Liver (tissue), 9 donors: ENCODE data around the gene OTUD3. TPM values are rescaled to one million over a fixed set of nuclear protein-coding genes. Genes with fewer than 3 reads are reported as not detected.

Source experiments
- DNase-seq: peaks from one replicate; pipeline ENCODE4 v3.0.0-alpha.2; 2017; ENCODE audit warnings: low spot score
- H3K27ac ChIP-seq, 2 donors: one replicate each; pipeline ENCODE4 v1.7.0; 2013; ENCODE audit warnings: inconsistent platforms in 2 of 2, low read length in 2 of 2, control low read depth in 1 of 2, low read depth in 1 of 2, mild to moderate bottlenecking in 1 of 2
- H3K27me3 ChIP-seq, 4 donors: one replicate each; pipeline versions ENCODE4 v1.6.1 to v1.7.0; 2013; ENCODE audit warnings: low read length in 3 of 4, inconsistent platforms in 1 of 4, mild to moderate bottlenecking in 1 of 4, moderate library complexity in 1 of 4; ENCODE audit not compliant: control insufficient read depth in 4 of 4, insufficient read depth in 4 of 4
- H3K36me3 ChIP-seq, 4 donors: one replicate each; pipeline versions ENCODE4 v1.6.1 to v1.7.0; 2013; ENCODE audit warnings: low read length in 3 of 4, mild to moderate bottlenecking in 3 of 4, low read depth in 1 of 4, moderate library complexity in 1 of 4; ENCODE audit not compliant: control insufficient read depth in 4 of 4, insufficient read depth in 3 of 4
- H3K4me1 ChIP-seq, 4 donors: one replicate each; pipeline versions ENCODE4 v1.6.1 to v1.7.0; 2013; ENCODE audit warnings: low read length in 3 of 4, mild to moderate bottlenecking in 3 of 4, moderate library complexity in 1 of 4; ENCODE audit not compliant: control insufficient read depth in 4 of 4, insufficient read depth in 4 of 4
- H3K4me3 ChIP-seq, 3 donors: one replicate each; pipeline versions ENCODE4 v1.6.1 to v1.7.0; 2013; ENCODE audit warnings: low read length in 3 of 3, control low read depth in 1 of 3, low read depth in 1 of 3, mild to moderate bottlenecking in 1 of 3
- H3K9ac ChIP-seq, 2 donors: one replicate each; pipeline ENCODE4 v1.7.0; 2013; ENCODE audit warnings: low read length in 2 of 2, mild to moderate bottlenecking in 2 of 2, moderate library complexity in 2 of 2, control low read depth in 1 of 2, low read depth in 1 of 2
- H3K9me3 ChIP-seq, 4 donors: one replicate each; pipeline versions ENCODE4 v1.6.1 to v1.7.0; 2013; ENCODE audit warnings: low read length in 3 of 4; ENCODE audit not compliant: control insufficient read depth in 4 of 4
- ATF3 ChIP-seq: IDR thresholded peaks from 2 replicates; pipeline ENCODE4 v1.6.1; 2016; ENCODE audit warnings: antibody characterized with exemption
- EGR1 ChIP-seq, 2 donors: IDR thresholded peaks; 2 replicates each; pipeline ENCODE4 v1.6.1; 2016 to 2018; ENCODE audit warnings: antibody characterized with exemption in 2 of 2, low read depth in 2 of 2
- FOXA1 ChIP-seq: IDR thresholded peaks from 2 replicates; pipeline ENCODE4 v1.6.1; 2016; ENCODE audit warnings: antibody characterized with exemption
- FOXA2 ChIP-seq: IDR thresholded peaks from 2 replicates; pipeline ENCODE4 v1.6.1; 2016; ENCODE audit warnings: antibody characterized with exemption
- GABPA ChIP-seq, 2 donors: IDR thresholded peaks in 1 of 2; conservative IDR thresholded peaks in 1 of 2; 2 replicates each; pipeline ENCODE4 v1.6.1; 2016; ENCODE audit warnings: antibody characterized with exemption in 2 of 2, mild to moderate bottlenecking in 1 of 2, moderate library complexity in 1 of 2
- HNF4A ChIP-seq, 2 donors: conservative IDR thresholded peaks; 2 replicates each; pipeline ENCODE4 v1.6.1; 2016; ENCODE audit warnings: antibody characterized with exemption in 2 of 2, mild to moderate bottlenecking in 2 of 2
- HNF4G ChIP-seq: IDR thresholded peaks from 2 replicates; pipeline ENCODE4 v1.6.1; 2016; ENCODE audit warnings: antibody characterized with exemption
- JUND ChIP-seq, 2 donors: IDR thresholded peaks; 2 replicates each; pipeline ENCODE4 v1.6.1; 2016; ENCODE audit warnings: antibody characterized with exemption in 2 of 2
- NR2F2 ChIP-seq: IDR thresholded peaks from 2 replicates; pipeline ENCODE4 v1.6.1; 2016; ENCODE audit warnings: antibody characterized with exemption
- RAD21 ChIP-seq, 2 donors: IDR thresholded peaks; 2 replicates each; pipeline ENCODE4 v1.6.1; 2016; ENCODE audit warnings: antibody characterized with exemption in 2 of 2, mild to moderate bottlenecking in 2 of 2
- RXRA ChIP-seq, 2 donors: IDR thresholded peaks; 2 replicates each; pipeline ENCODE4 v1.6.1; 2017 to 2018; ENCODE audit warnings: antibody characterized with exemption in 2 of 2, mild to moderate bottlenecking in 1 of 2
- SP1 ChIP-seq: IDR thresholded peaks from 2 replicates; pipeline ENCODE4 v1.6.1; 2018; ENCODE audit warnings: antibody characterized with exemption, mild to moderate bottlenecking
- TAF1 ChIP-seq: conservative IDR thresholded peaks from 2 replicates; pipeline ENCODE4 v1.6.1; 2016; ENCODE audit warnings: antibody characterized with exemption, mild to moderate bottlenecking
- YY1 ChIP-seq: IDR thresholded peaks from 2 replicates; pipeline ENCODE4 v1.6.1; 2016; ENCODE audit warnings: antibody characterized with exemption, mild to moderate bottlenecking
- ZBTB33 ChIP-seq: IDR thresholded peaks from 2 replicates; pipeline ENCODE4 v1.6.1; 2016; ENCODE audit warnings: antibody characterized with exemption
- WGBS: extraction: QIAGEN DNeasy Blood & Tissue Kit; methylation state at CpG from one replicate; pipeline ENCODE4 v1.1.7; 2013; 5-methylcytosine and 5-hydroxymethylcytosine counted together
- polyA plus RNA-seq, 2 donors: library from polyadenylated mRNA; stranded (reverse) in 1 of 2; unstranded in 1 of 2; fragments of 200-250 nt in 1 of 2; fragments of >200 nt in 1 of 2; fragmentation: Nextera tagmentation in 1 of 2; extraction: Ambion mirVana in 1 of 2; gene quantifications; one replicate each; pipeline versions ENCODE4 v1.2.1 to v1.2.3, GENCODE V29; 2013 to 2015
- total RNA-seq, 2 donors: library from RNA; depleted of rRNA; stranded (reverse); fragments of >200 nt; gene quantifications; one replicate each; pipeline ENCODE4 v1.2.3, GENCODE V29; 2014
- TF ChIP-seq, protein P1 (sequence below): IDR thresholded peaks from 2 replicates; pipeline ENCODE4 v1.6.1; 2016; ENCODE audit warnings: antibody characterized with exemption
- TF ChIP-seq, protein P2 (sequence below): fragments of 150-350 bp; IDR thresholded peaks from 2 replicates; pipeline ENCODE4 v1.5.1; 2017; ENCODE audit warnings: improper control_type of control experiment, low read depth, low read length; ENCODE audit not compliant: missing input control
- TF ChIP-seq, protein P3 (sequence below): IDR thresholded peaks from 2 replicates; pipeline ENCODE4 v1.6.1; 2016; ENCODE audit warnings: antibody characterized with exemption, mild to moderate bottlenecking
- donor health status: healthy.
- donor health status: healthy.
- donor health status: healthy.
- donor health status: healthy.
- donor health status: healthy.

The OTUD3 gene
- total and polyA plus RNA-seq, 4 donors = 0.36 to 4.0 (median 2.1) TPM

- Histone ChIP-seq H3K4me1 (no peaks in the 10 kb centered on the region), H3K4me3 (no peak overlapping the region), H3K27me3 (no peaks in the 10 kb centered on the region), H3K27ac (no peak overlapping the region), H3K9me3 (peaks cover 0 to 4% (median 0%) of the 10 kb centered on the region in 4 donors), H3K9ac (no peak overlapping the region), H3K36me3 (no peaks in the 10 kb centered on the region)
- no peak for TF ChIP-seq TAF1
- TF ChIP-seq, protein P1, sequence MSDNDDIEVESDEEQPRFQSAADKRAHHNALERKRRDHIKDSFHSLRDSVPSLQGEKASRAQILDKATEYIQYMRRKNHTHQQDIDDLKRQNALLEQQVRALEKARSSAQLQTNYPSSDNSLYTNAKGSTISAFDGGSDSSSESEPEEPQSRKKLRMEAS = no peak
- TF ChIP-seq ZBTB33 = no peak
- TF ChIP-seq GABPA (IDR thresholded peaks at IDR 0.05 in 1 of 2, conservative IDR thresholded peaks at IDR 0.05 in 1 of 2) = no peak
- no peak for TF ChIP-seq RAD21 (IDR thresholded peaks at IDR 0.05)
- TF ChIP-seq, protein P2, sequence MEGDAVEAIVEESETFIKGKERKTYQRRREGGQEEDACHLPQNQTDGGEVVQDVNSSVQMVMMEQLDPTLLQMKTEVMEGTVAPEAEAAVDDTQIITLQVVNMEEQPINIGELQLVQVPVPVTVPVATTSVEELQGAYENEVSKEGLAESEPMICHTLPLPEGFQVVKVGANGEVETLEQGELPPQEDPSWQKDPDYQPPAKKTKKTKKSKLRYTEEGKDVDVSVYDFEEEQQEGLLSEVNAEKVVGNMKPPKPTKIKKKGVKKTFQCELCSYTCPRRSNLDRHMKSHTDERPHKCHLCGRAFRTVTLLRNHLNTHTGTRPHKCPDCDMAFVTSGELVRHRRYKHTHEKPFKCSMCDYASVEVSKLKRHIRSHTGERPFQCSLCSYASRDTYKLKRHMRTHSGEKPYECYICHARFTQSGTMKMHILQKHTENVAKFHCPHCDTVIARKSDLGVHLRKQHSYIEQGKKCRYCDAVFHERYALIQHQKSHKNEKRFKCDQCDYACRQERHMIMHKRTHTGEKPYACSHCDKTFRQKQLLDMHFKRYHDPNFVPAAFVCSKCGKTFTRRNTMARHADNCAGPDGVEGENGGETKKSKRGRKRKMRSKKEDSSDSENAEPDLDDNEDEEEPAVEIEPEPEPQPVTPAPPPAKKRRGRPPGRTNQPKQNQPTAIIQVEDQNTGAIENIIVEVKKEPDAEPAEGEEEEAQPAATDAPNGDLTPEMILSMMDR = no peak
- TF ChIP-seq EGR1 (IDR thresholded peaks at IDR 0.05; ENCODE audit: low read depth in 2 of 2) = no peak
- no peak for TF ChIP-seq RXRA (IDR thresholded peaks at IDR 0.05)
- no peak for TF ChIP-seq YY1
- TF ChIP-seq FOXA2 = no peak
- no peak for TF ChIP-seq HNF4G
- TF ChIP-seq FOXA1 = no peak
- no peak for TF ChIP-seq ATF3
- no peak for TF ChIP-seq HNF4A (conservative IDR thresholded peaks at IDR 0.05)
- no peak for TF ChIP-seq JUND (IDR thresholded peaks at IDR 0.05)
- no peak for TF ChIP-seq NR2F2
- no peak for TF ChIP-seq SP1
- 93% methylated on average over 2 of the region's 2 CpGs for WGBS
- no peak for DNase-seq
Measured at GRCh38 chr1:19942657-19943056, 60.5 kb downstream of the OTUD3 start.

GRCh38 chr1:19945914-19946313, 63.7 kb downstream of the OTUD3 start:
- H3K9ac ChIP-seq = no peak overlapping the region
- WGBS = 29% methylated on average over 2 of the region's 2 CpGs
- peaks cover 0 to 2% (median 0%) of the 10 kb centered on the region in 4 donors for H3K9me3 ChIP-seq
- TF ChIP-seq FOXA1 (no peak), NR2F2 (no peak), ZBTB33 (no peak), FOXA2 (no peak), HNF4G (no peak), GABPA (IDR thresholded peaks at IDR 0.05 in 1 of 2, conservative IDR thresholded peaks at IDR 0.05 in 1 of 2) (no peak), YY1 (no peak), JUND (IDR thresholded peaks at IDR 0.05) (no peak), RAD21 (IDR thresholded peaks at IDR 0.05) (no peak), TAF1 (no peak), SP1 (no peak), EGR1 (IDR thresholded peaks at IDR 0.05; ENCODE audit: low read depth in 2 of 2) (no peak), RXRA (IDR thresholded peaks at IDR 0.05) (no peak), HNF4A (conservative IDR thresholded peaks at IDR 0.05) (no peak)
- TF ChIP-seq, protein P1 = no peak
- TF ChIP-seq, protein P3, sequence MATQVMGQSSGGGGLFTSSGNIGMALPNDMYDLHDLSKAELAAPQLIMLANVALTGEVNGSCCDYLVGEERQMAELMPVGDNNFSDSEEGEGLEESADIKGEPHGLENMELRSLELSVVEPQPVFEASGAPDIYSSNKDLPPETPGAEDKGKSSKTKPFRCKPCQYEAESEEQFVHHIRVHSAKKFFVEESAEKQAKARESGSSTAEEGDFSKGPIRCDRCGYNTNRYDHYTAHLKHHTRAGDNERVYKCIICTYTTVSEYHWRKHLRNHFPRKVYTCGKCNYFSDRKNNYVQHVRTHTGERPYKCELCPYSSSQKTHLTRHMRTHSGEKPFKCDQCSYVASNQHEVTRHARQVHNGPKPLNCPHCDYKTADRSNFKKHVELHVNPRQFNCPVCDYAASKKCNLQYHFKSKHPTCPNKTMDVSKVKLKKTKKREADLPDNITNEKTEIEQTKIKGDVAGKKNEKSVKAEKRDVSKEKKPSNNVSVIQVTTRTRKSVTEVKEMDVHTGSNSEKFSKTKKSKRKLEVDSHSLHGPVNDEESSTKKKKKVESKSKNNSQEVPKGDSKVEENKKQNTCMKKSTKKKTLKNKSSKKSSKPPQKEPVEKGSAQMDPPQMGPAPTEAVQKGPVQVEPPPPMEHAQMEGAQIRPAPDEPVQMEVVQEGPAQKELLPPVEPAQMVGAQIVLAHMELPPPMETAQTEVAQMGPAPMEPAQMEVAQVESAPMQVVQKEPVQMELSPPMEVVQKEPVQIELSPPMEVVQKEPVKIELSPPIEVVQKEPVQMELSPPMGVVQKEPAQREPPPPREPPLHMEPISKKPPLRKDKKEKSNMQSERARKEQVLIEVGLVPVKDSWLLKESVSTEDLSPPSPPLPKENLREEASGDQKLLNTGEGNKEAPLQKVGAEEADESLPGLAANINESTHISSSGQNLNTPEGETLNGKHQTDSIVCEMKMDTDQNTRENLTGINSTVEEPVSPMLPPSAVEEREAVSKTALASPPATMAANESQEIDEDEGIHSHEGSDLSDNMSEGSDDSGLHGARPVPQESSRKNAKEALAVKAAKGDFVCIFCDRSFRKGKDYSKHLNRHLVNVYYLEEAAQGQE = no peak
- TF ChIP-seq, protein P2 = no peak

More at GRCh38 chr1:19945914-19946313, 63.7 kb downstream of the OTUD3 start:
- H3K4me1 ChIP-seq = no peaks in the 10 kb centered on the region
- H3K27ac ChIP-seq = no peak overlapping the region
- DNase-seq = no peak
- H3K36me3 ChIP-seq = no peaks in the 10 kb centered on the region
- no peaks in the 10 kb centered on the region for H3K27me3 ChIP-seq
- no peak overlapping the region for H3K4me3 ChIP-seq
